Activated CD8-positive, alpha-beta T cell treated with anti-CD3 and anti-CD28 coated beads, Interleukin-2, amount 10 ng/mL, durations not matched to agents 7 days and 5 days (primary cell): ENCODE data around the gene TMEM132E. TPM values are rescaled to one million over a fixed set of nuclear protein-coding genes. Genes with fewer than 3 reads are reported as not detected.

ENCODE experiments used
- ATAC-seq: fragments of 150-1000 bp; cut with Tn5 transposase; one replicate; pipeline ENCODE4 v1.10.0; 2021; ENCODE audit warnings: moderate library complexity
- CTCF ChIA-PET: fragments of 350-600 bp; sonication (Branson Sonifier 250); formaldehyde crosslinking; loops from one replicate; lab custom pipeline; 2021; ENCODE audit warnings: antibody characterized with exemption; lab: Charles Lee
- POLR2A ChIA-PET: fragments of 350-600 bp; sonication (Branson Sonifier 250); formaldehyde crosslinking; loops from one replicate; lab custom pipeline; 2021; ENCODE audit warnings: antibody characterized with exemption; lab: Charles Lee
- DNase-seq: peaks from one replicate; pipeline ENCODE4 v3.0.0-alpha.2; 2020
- H3K27ac Mint-ChIP-seq: one replicate; pipeline ENCODE4 v1.8.0; 2021; ENCODE audit warnings: mild to moderate bottlenecking, mixed read lengths
- H3K27me3 Mint-ChIP-seq: one replicate; pipeline ENCODE4 v1.8.0; 2021; ENCODE audit warnings: low read depth, mixed read lengths
- H3K36me3 Mint-ChIP-seq: one replicate; pipeline ENCODE4 v1.8.0; 2021; ENCODE audit warnings: low read depth, mixed read lengths
- H3K4me1 Mint-ChIP-seq: one replicate; pipeline ENCODE4 v1.8.0; 2021; ENCODE audit warnings: low read depth, mixed read lengths
- H3K4me3 Mint-ChIP-seq: one replicate; pipeline ENCODE4 v1.8.0; 2021; ENCODE audit warnings: mild to moderate bottlenecking, mixed read lengths
- H3K9me3 Mint-ChIP-seq: one replicate; pipeline ENCODE4 v1.8.0; 2022; ENCODE audit warnings: mixed read lengths; ENCODE audit not compliant: insufficient read depth
- total RNA-seq, 2 experiments: library from RNA; stranded (reverse); gene quantifications; one replicate each; pipeline ENCODE4 v1.2.3, GENCODE V29; 2021

TMEM132E gene
- total RNA-seq, 2 experiments from 2014 or later = not detected

GRCh38 chr17:34584805-34585416, 5.5 kb downstream of the TMEM132E start:
- ATAC-seq = no peak

GRCh38 chr17:34586346-34586846, 7.0 kb downstream of the TMEM132E start:
- Mint-ChIP-seq H3K4me3 (no peak overlapping the region), H3K4me1 (peaks cover 5% of the 10 kb centered on the region), H3K36me3 (no peaks in the 10 kb centered on the region), H3K9me3 (no peaks in the 10 kb centered on the region), H3K27ac (no peak overlapping the region), H3K27me3 (peaks cover 58% of the 10 kb centered on the region)
- no peak for ATAC-seq
- DNase-seq = no peak
- ChIA-PET CTCF (no interaction called here), POLR2A (no interaction called here)

More at GRCh38 chr17:34584805-34585416, 5.5 kb downstream of the TMEM132E start:
- no peak overlapping the region for H3K4me3 Mint-ChIP-seq
- no peak for DNase-seq
- ChIA-PET POLR2A (no interaction called here), CTCF (interaction anchor here (1.0 to 1.4 kb wide), 3 partner anchors 10 to 535 kb away, joined by 3 to 6 read pairs (median 4); partner anchors contain the start of gene RAD51D)
- peaks cover 7% of the 10 kb centered on the region for H3K4me1 Mint-ChIP-seq
- H3K27me3 Mint-ChIP-seq = peaks cover 59% of the 10 kb centered on the region
- H3K9me3 Mint-ChIP-seq = no peaks in the 10 kb centered on the region
- H3K27ac Mint-ChIP-seq = no peak overlapping the region
- no peaks in the 10 kb centered on the region for H3K36me3 Mint-ChIP-seq

- CTCF ChIA-PET = no interaction called here
- POLR2A ChIA-PET = interaction anchor here (0.6 kb wide), 1 partner anchor 614 kb away, joined by 3 read pairs; no protein-coding TSS in a partner anchor
- peaks cover 51% of the 10 kb centered on the region for H3K27me3 Mint-ChIP-seq
- ATAC-seq (no peak), DNase-seq (no peak)
- H3K36me3 Mint-ChIP-seq = no peaks in the 10 kb centered on the region
- H3K27ac Mint-ChIP-seq = no peak overlapping the region
- H3K9me3 Mint-ChIP-seq = no peaks in the 10 kb centered on the region
- H3K4me3 Mint-ChIP-seq = no peak overlapping the region
- peaks cover 5% of the 10 kb centered on the region for H3K4me1 Mint-ChIP-seq
These were observed 8.9 kb downstream of the TMEM132E start for GRCh38 chr17:34588266-34588665.

GRCh38 chr17:34589120-34589965, 10.0 kb downstream of the TMEM132E start:
- ChIA-PET CTCF (no interaction called here), POLR2A (no interaction called here)
- Mint-ChIP-seq H3K27ac (no peak overlapping the region), H3K36me3 (no peaks in the 10 kb centered on the region), H3K9me3 (no peaks in the 10 kb centered on the region), H3K4me1 (peaks cover 5% of the 10 kb centered on the region), H3K4me3 (no peak overlapping the region), H3K27me3 (peaks cover 47% of the 10 kb centered on the region)
- DNase-seq (no peak), ATAC-seq (no peak)

GRCh38 chr17:34592002-34592401, 12.6 kb downstream of the TMEM132E start:
- Mint-ChIP-seq H3K4me3 (no peak overlapping the region), H3K27ac (no peak overlapping the region), H3K9me3 (no peaks in the 10 kb centered on the region), H3K4me1 (peaks cover 5% of the 10 kb centered on the region), H3K36me3 (no peaks in the 10 kb centered on the region), H3K27me3 (peaks cover 27% of the 10 kb centered on the region)
- ATAC-seq (no peak), DNase-seq (no peak)
- POLR2A ChIA-PET = interaction anchor here (0.6 kb wide), 1 partner anchor 48 kb away, joined by 3 read pairs; no protein-coding TSS in a partner anchor
- CTCF ChIA-PET = no interaction called here

- Mint-ChIP-seq H3K27ac (no peak overlapping the region), H3K36me3 (no peaks in the 10 kb centered on the region), H3K4me3 (no peak overlapping the region), H3K27me3 (peaks cover 14% of the 10 kb centered on the region), H3K9me3 (no peaks in the 10 kb centered on the region), H3K4me1 (no peaks in the 10 kb centered on the region)
- no peak for ATAC-seq
- ChIA-PET CTCF (no interaction called here), POLR2A (no interaction called here)
- DNase-seq = no peak
These were observed 17.5 kb downstream of the TMEM132E start for GRCh38 chr17:34596920-34597319.

GRCh38 chr17:34598161-34598776, 18.9 kb downstream of the TMEM132E start:
- peaks cover 10% of the 10 kb centered on the region for H3K27me3 Mint-ChIP-seq
- ATAC-seq (no peak), DNase-seq (no peak)
- POLR2A ChIA-PET = no interaction called here
- no peak overlapping the region for H3K4me3 Mint-ChIP-seq
- no peaks in the 10 kb centered on the region for H3K9me3 Mint-ChIP-seq
- CTCF ChIA-PET = no interaction called here
- no peaks in the 10 kb centered on the region for H3K4me1 Mint-ChIP-seq
- H3K27ac Mint-ChIP-seq = no peak overlapping the region
- no peaks in the 10 kb centered on the region for H3K36me3 Mint-ChIP-seq

GRCh38 chr17:34601416-34601815, 22.0 kb downstream of the TMEM132E start:
- Mint-ChIP-seq H3K4me1 (no peaks in the 10 kb centered on the region), H3K27ac (no peak overlapping the region), H3K4me3 (no peak overlapping the region), H3K36me3 (no peaks in the 10 kb centered on the region), H3K27me3 (peaks cover 8% of the 10 kb centered on the region), H3K9me3 (no peaks in the 10 kb centered on the region)
- POLR2A ChIA-PET = no interaction called here
- CTCF ChIA-PET = no interaction called here
- ATAC-seq (no peak), DNase-seq (no peak)

GRCh38 chr17:34603974-34604373, 24.6 kb downstream of the TMEM132E start:
- H3K36me3 Mint-ChIP-seq = no peaks in the 10 kb centered on the region
- no peak overlapping the region for H3K4me3 Mint-ChIP-seq
- no peaks in the 10 kb centered on the region for H3K4me1 Mint-ChIP-seq
- peaks cover 20% of the 10 kb centered on the region for H3K27me3 Mint-ChIP-seq
- no peak overlapping the region for H3K27ac Mint-ChIP-seq
- ATAC-seq (no peak), DNase-seq (no peak)
- ChIA-PET CTCF (no interaction called here), POLR2A (no interaction called here)
- no peaks in the 10 kb centered on the region for H3K9me3 Mint-ChIP-seq

- ATAC-seq = no peak
- ChIA-PET POLR2A (interaction anchor here (0.7 kb wide), 1 partner anchor 10 kb away, joined by 3 read pairs; no protein-coding TSS in a partner anchor), CTCF (no interaction called here)
- Mint-ChIP-seq H3K4me3 (no peak overlapping the region), H3K4me1 (no peaks in the 10 kb centered on the region), H3K27me3 (peaks cover 42% of the 10 kb centered on the region), H3K9me3 (no peaks in the 10 kb centered on the region), H3K27ac (no peak overlapping the region), H3K36me3 (no peaks in the 10 kb centered on the region)
- DNase-seq = no peak
These were observed 27.4 kb downstream of the TMEM132E start for GRCh38 chr17:34606763-34607162.

GRCh38 chr17:34607917-34608316, 28.5 kb downstream of the TMEM132E start:
- POLR2A ChIA-PET = no interaction called here
- Mint-ChIP-seq H3K27ac (no peak overlapping the region), H3K9me3 (no peaks in the 10 kb centered on the region), H3K27me3 (peaks cover 42% of the 10 kb centered on the region), H3K36me3 (no peaks in the 10 kb centered on the region), H3K4me3 (no peak overlapping the region), H3K4me1 (peaks cover 2% of the 10 kb centered on the region)
- DNase-seq (no peak), ATAC-seq (no peak)
- CTCF ChIA-PET = no interaction called here

GRCh38 chr17:34609210-34609609, 29.8 kb downstream of the TMEM132E start:
- H3K27me3 Mint-ChIP-seq = peaks cover 45% of the 10 kb centered on the region
- peaks cover 2% of the 10 kb centered on the region for H3K4me1 Mint-ChIP-seq
- no peaks in the 10 kb centered on the region for H3K9me3 Mint-ChIP-seq
- ChIA-PET POLR2A (no interaction called here), CTCF (no interaction called here)
- H3K27ac Mint-ChIP-seq = no peak overlapping the region
- H3K36me3 Mint-ChIP-seq = no peaks in the 10 kb centered on the region
- ATAC-seq = no peak
- no peak overlapping the region for H3K4me3 Mint-ChIP-seq
- DNase-seq = no peak
